ENCODE results near the gene FCN2.

FCN2 gene

DNA sequence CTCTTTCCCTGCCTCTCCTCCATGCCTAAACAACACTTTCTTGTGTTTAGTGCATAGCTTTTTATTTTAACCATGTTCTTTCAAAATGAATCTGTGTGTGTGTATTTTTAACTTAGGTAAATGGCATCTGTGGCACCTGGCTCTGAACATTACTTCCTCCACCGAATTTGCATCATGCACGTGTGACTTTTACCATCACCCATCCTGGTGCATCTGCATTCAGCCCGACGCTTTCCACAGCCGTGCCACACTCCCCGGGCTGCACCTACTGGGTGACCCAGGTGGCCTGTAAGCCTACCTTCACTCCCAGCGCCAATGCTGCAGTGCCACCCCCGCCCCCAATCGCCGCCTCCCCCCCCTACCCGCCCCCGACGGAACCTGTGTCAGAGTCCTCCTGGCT is 49.8 kb downstream of the FCN2 start:
- DNase-seq (ENCODE audit: low read depth, low spot score) = no peak

GRCh38 chr9:134932171-134932570 is 51.6 kb downstream of the FCN2 start:
- DNase-seq (ENCODE audit: low read depth, low spot score) = no peak

DNA sequence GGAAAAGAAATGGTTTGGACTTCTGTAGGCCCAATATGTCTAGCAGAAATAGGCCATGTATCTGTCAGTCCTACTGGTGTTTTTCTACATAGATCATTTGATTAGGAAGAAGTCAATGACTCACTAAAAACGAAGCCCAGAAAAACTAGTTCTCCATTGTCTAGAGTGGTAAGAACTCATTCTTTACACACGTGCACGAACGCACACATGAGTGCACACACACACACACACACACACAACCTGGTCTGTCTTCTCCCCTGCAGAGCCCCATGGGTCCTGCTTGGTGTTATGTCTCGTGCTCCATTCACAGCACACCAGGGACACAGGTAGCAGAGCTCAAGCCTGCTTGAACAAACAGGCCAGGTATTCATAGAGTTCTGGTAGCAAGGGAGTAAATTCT is 52.0 kb downstream of the FCN2 start:
- no peak for DNase-seq (ENCODE audit: low read depth, low spot score)

- no peak for DNase-seq (ENCODE audit: low read depth, low spot score)
These were observed 52.6 kb downstream of the FCN2 start for GRCh38 chr9:134933076-134933659.

- no peak for DNase-seq (ENCODE audit: low read depth, low spot score)
These were observed 54.5 kb downstream of the FCN2 start for GRCh38 chr9:134935056-134935640.

GRCh38 chr9:134935701-134936345 is 55.2 kb downstream of the FCN2 start:
- DNase-seq (ENCODE audit: low read depth, low spot score) = no peak

GRCh38 chr9:134936346-134937163 is 55.9 kb downstream of the FCN2 start:
- no peak for DNase-seq (ENCODE audit: low read depth, low spot score)
